ENCODE data around the gene MTG1.

MTG1 gene

GRCh38 chr10:133396035-133396624 lies 2.2 kb downstream of the MTG1 start:
- no peak overlapping the region for H3K4me2 ChIP-seq (ENCODE audit: low read length)
- peaks cover 13% of the 10 kb centered on the region for H3K36me3 ChIP-seq (replicated peaks; ENCODE audit: low read depth, low read length)
- TF ChIP-seq CTCF (IDR thresholded peaks at IDR 0.05; ENCODE audit: low read depth, low read length) (no peak), EZH2phosphoT487 (IDR thresholded peaks at IDR 0.05; ENCODE audit: low read depth) (no peak)
- no peak overlapping the region for H3K27ac ChIP-seq (ENCODE audit: low read length)
- H3K4me3 ChIP-seq (ENCODE audit: low read length) = no peak overlapping the region
- H4K20me1 ChIP-seq (ENCODE audit: insufficient read depth, low read length) = no peaks in the 10 kb centered on the region
- no peaks in the 10 kb centered on the region for H3K27me3 ChIP-seq (ENCODE audit: low read depth, low read length)
- H3K9ac ChIP-seq (ENCODE audit: low read length) = no peak overlapping the region
- H3K4me1 ChIP-seq (ENCODE audit: low read length) = peaks cover 29% of the 10 kb centered on the region
- H3K79me2 ChIP-seq (ENCODE audit: low read length) = peaks cover 22% of the 10 kb centered on the region
- H2AFZ ChIP-seq (ENCODE audit: low read depth, low read length) = no peak overlapping the region
- no peaks in the 10 kb centered on the region for H3K9me3 ChIP-seq (ENCODE audit: insufficient read depth, low read length)

- Histone ChIP-seq H3K27me3 (ENCODE audit: low read depth, low read length) (no peaks in the 10 kb centered on the region), H3K4me3 (ENCODE audit: low read length) (no peak overlapping the region), H3K79me2 (ENCODE audit: low read length) (peaks cover 22% of the 10 kb centered on the region), H3K9ac (ENCODE audit: low read length) (no peak overlapping the region), H3K4me2 (ENCODE audit: low read length) (no peak overlapping the region), H3K36me3 (replicated peaks; ENCODE audit: low read depth, low read length) (peaks cover 13% of the 10 kb centered on the region), H3K9me3 (ENCODE audit: insufficient read depth, low read length) (no peaks in the 10 kb centered on the region), H3K4me1 (ENCODE audit: low read length) (peaks cover 12% of the 10 kb centered on the region), H4K20me1 (ENCODE audit: insufficient read depth, low read length) (no peaks in the 10 kb centered on the region), H3K27ac (ENCODE audit: low read length) (no peak overlapping the region), H2AFZ (ENCODE audit: low read depth, low read length) (no peak overlapping the region)
- no peak for TF ChIP-seq EZH2phosphoT487 (IDR thresholded peaks at IDR 0.05; ENCODE audit: low read depth)
- TF ChIP-seq CTCF (IDR thresholded peaks at IDR 0.05; ENCODE audit: low read depth, low read length) = no peak
These were observed 4.0 kb downstream of the MTG1 start for GRCh38 chr10:133397938-133398337.

- H3K27ac ChIP-seq (ENCODE audit: low read length) = no peak overlapping the region
- no peak overlapping the region for H3K9ac ChIP-seq (ENCODE audit: low read length)
- no peak overlapping the region for H3K4me2 ChIP-seq (ENCODE audit: low read length)
- no peaks in the 10 kb centered on the region for H4K20me1 ChIP-seq (ENCODE audit: insufficient read depth, low read length)
- no peak overlapping the region for H3K4me3 ChIP-seq (ENCODE audit: low read length)
- peaks cover 22% of the 10 kb centered on the region for H3K79me2 ChIP-seq (ENCODE audit: low read length)
- no peaks in the 10 kb centered on the region for H3K9me3 ChIP-seq (ENCODE audit: insufficient read depth, low read length)
- H3K27me3 ChIP-seq (ENCODE audit: low read depth, low read length) = no peaks in the 10 kb centered on the region
- no peak overlapping the region for H2AFZ ChIP-seq (ENCODE audit: low read depth, low read length)
- peaks cover 19% of the 10 kb centered on the region for H3K36me3 ChIP-seq (replicated peaks; ENCODE audit: low read depth, low read length)
- TF ChIP-seq EZH2phosphoT487 (IDR thresholded peaks at IDR 0.05; ENCODE audit: low read depth) (no peak), CTCF (IDR thresholded peaks at IDR 0.05; ENCODE audit: low read depth, low read length) (no peak)
- H3K4me1 ChIP-seq (ENCODE audit: low read length) = peaks cover 7% of the 10 kb centered on the region; the same call in 1 of the 2 replicates
These were observed 5.2 kb downstream of the MTG1 start for GRCh38 chr10:133399123-133399601.

GRCh38 chr10:133400624-133401424 lies 6.9 kb downstream of the MTG1 start:
- peaks cover 27% of the 10 kb centered on the region for H3K36me3 ChIP-seq (replicated peaks; ENCODE audit: low read depth, low read length)
- peaks cover 8% of the 10 kb centered on the region for H4K20me1 ChIP-seq (ENCODE audit: insufficient read depth, low read length)
- no peak overlapping the region for H3K27ac ChIP-seq (ENCODE audit: low read length)
- no peaks in the 10 kb centered on the region for H3K27me3 ChIP-seq (ENCODE audit: low read depth, low read length)
- no peak overlapping the region for H2AFZ ChIP-seq (ENCODE audit: low read depth, low read length)
- H3K4me2 ChIP-seq (ENCODE audit: low read length) = no peak overlapping the region
- TF ChIP-seq EZH2phosphoT487 (IDR thresholded peaks at IDR 0.05; ENCODE audit: low read depth) = no peak
- TF ChIP-seq CTCF (IDR thresholded peaks at IDR 0.05; ENCODE audit: low read depth, low read length) = no peak
- H3K4me3 ChIP-seq (ENCODE audit: low read length) = no peak overlapping the region
- peaks cover 11% of the 10 kb centered on the region for H3K4me1 ChIP-seq (ENCODE audit: low read length)
- H3K9ac ChIP-seq (ENCODE audit: low read length) = no peak overlapping the region
- H3K79me2 ChIP-seq (ENCODE audit: low read length) = peaks cover 8% of the 10 kb centered on the region; the same call in 1 of the 2 replicates
- H3K9me3 ChIP-seq (ENCODE audit: insufficient read depth, low read length) = no peaks in the 10 kb centered on the region
